Activated CD8-positive, alpha-beta memory T cell treated with anti-CD3 and anti-CD28 coated beads for 1 hour (primary cell): ENCODE results near the gene SPAG5.
"Not testable (repeated sequence)": the region's sequence is repeated elsewhere in the genome, so short reads cannot be mapped to it uniquely, and the experiment has no call there.

ENCODE experiments used
- DNase-seq, 2 donors: peaks; one replicate each; pipeline ENCODE4 v3.0.0-alpha.2; 2020; ENCODE audit warnings: low read depth in 1 of 2; ENCODE audit errors: extremely low read depth in 1 of 2

The SPAG5 gene

DNA sequence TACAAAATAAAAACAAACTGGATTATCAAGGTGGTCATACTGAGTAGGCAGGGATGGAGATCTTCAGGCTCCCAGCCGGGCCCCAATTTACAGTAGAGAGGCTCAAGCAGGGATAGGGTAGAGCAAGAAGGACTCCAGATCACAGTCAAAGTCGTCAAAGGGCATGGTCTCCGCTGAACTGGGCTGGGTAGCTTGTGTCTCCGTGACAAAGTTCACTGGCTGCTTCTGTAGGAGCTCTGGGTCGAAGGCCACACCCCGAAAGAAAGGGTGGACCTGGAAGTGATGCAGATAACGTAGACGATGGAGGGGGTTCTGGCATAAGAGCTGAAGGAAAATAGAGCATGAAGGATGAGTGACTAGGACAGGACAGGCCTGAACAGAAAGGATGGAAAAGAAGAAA lies 11.6 kb upstream of the SPAG5 start:
- DNase-seq: no peak

DNA sequence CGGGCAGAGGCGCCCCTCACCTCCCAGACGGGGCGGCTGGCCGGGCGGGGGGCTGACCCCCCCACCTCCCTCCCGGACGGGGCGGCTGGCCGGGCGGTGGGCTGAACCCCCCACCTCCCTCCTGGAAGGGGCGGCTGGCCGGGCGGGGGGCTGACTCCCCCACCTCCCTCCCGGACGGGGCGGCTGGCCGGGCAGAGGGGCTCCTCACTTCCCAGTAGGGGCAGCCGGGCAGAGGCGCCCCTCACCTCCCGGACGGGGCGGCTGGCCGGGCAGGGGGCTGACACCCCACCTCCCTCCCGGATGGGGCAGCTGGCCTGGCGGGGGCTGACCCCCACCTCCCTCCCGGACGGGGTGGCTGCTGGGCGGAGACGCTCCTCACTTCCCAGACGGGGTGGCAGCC lies 5.2 kb upstream of the SPAG5 start:
- DNase-seq: not testable (repeated sequence)

DNA sequence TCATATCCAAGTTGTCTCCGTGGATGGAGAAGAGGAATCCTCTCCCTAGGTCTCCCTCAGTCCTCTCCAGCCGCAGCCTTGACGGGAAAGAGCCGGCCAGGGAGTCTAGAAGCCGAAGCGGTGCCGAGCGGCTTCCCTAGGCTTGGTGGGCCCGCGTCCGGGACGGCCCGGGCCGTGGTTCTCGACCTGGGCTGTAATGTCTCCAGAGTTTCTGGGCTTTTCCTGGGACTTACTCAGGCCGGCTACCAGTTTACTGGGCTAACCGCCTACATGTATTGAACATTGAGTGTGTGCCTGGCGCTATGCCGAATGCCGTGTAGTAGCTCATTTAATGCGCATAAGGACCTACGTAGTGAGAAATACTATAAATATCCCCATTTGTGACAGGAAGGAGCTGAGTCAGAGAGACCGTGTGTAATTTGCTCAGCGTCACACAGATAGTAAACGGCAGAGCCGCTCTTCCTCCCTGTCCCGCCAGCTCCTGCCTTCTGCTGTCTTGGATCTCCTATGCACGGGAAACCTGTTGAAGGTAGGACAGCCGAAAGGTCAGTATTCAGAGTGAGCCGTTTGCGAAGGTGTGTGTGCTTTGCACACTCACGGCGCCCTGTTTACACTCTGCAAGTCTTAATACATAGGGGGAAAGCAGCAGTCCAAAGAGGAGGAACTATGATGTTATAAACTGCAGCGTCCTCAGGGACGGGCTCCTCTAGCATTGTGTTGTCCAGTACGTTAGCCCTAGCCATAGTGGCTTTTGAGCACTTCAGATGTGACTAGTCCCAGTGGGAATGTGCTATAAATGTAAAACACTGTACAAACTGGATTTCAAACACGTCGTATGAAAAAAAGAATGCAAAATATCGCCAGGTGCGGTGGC lies 723 bp upstream of the SPAG5 start:
- peak; percentile 35 for DNase-seq

DNA sequence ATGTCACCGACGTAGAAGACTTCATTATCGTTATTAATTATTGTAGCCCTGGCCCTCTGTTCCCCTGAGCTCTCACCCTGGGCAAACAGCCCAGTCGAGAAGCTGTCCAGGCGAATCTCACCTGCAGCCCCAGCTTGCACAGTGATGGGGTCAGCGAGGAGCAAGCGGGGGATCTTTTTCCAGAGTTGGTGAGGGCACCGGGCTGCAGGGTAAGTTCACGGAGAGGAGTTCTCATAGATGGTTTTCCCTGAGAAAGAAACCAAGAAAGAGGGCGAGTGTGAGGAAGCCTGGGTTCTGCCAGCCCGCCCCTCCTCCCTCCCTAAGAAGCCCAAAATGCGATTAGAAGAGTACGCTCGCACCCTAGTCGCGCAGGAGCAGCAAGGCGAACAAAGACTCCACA lies 436 bp downstream of the SPAG5 start:
- no peak for DNase-seq

DNA sequence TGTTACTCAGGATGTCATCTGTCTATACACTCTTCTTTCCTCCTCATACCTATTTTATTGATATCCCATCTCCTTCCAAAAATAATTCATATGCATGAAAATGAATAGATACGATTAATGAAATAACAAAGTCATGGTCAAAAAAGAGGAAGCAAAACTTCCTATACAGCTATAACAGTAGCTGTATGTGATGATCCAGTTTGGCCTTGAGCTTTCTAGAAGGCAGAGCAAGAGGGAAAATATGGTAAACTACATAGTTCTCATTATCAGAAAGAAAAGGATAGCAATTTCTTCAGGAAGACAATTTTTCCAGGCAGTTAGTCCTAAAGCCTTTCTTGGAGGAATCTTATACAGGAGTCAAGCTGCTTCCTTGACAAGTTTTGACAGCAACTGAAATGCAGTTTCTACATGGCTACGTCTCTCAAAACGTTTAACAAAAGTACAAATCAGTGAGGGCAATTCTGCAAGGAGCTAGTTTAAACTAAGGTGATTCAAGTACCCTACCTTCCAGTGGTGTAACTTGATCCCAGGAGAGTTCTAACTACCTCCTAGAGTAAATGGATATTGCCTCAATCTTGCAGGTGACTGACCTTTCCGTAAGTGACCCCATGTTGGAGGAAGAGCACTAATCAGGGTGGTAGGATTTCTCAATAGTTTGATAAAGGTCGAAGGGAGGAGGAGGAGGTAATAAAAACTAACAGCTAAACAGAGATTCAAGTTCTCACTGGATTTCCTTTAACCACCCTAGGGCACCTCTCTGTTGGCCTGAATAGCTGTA lies 1.0 kb downstream of the SPAG5 start:
- no peak for DNase-seq

DNA sequence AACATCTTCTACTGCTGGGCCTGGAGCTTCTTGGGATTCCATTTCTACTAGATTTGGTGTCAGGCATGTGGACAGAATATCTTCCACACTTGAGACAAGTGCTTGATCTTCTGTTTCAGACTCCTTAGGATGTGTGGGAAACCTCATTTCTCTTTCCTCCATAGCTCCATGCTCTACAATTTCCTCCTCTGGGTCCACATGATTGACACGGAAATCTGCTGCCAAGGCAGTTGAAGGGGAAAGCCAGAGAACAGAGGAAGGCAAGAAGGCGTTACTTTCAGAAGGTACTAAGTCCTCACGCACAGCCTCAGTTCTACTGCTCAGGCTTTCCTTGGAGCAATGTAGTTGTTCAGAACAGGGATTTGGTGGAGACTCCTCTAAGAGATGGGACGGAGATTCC lies 6.6 kb downstream of the SPAG5 start:
- no peak for DNase-seq

DNA sequence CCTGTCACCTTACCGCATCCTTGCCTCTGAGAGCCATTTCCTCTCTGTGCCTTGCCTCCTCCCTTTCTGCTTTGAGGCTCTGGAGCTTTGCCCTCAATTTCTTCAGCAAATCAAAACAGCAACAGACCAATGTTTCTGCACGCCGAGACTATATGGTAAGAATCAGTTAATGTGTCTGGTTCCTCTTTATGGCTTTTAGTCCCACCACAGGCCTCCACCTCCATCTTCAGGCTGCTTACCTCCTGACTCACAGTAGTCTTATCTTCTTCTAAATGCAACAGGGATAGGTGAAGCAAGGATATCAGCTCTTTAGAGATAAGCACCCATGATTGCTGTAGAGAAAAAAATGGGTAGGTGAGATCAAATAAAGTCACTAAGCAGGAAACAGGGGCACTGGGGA lies 13.0 kb downstream of the SPAG5 start:
- no peak for DNase-seq

DNA sequence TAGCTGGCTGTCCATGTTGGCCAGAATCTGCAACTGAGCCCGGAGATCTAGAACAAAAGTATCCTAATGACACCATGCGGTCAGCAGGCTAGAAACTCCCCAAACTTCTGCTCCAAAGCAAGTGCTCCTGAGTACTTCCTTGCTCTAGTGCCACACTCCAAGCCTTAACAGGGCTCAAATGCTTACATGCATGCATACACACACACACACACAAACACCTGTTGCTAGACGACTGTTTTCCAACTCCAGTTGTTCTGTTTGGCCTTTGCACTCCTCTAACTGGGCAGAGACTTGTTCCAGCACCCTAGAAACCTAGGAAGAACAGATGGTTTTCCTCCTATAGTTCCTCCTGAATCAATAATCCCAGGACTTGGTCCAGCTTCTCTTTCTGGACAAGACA lies 14.4 kb downstream of the SPAG5 start:
- DNase-seq: no peak

DNA sequence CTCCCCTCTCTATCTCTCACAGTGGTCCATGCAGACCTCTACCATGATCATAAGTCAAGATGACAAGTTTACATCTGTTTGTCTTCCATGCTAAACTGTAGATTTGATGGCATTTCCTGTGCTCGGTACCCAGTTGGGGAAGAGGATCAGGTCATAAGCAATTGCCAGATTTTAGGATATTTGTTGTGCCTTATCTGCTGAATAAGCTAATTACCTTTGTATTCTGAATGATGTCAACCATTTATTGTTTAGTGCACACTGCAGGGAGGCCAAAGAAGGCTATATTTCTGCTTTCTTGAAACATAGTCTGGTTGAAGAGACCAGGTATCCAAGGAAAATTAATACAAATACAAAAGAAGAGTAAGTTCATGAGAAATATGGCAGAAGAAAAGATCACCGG lies 16.3 kb downstream of the SPAG5 start:
- DNase-seq: no peak

DNA sequence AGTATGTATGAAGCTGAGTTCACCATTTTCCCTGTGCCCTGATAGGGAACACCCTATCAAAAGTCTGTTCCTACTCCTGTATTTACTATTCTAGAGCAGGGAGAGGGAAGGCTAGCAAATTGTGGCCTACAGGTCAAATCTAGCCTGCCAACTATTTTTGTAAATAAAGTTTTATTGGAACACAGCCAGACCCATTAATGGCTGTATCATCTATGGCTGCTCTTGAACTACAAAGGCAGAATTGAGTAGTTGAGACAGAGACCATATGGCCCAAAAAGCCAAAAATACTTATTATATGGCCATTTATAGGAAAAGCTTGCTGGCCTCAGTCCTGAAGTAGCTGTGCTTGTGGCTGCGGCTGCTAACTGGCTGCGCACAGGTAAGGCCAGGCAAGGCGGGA lies 17.9 kb downstream of the SPAG5 start:
- no peak for DNase-seq

DNA sequence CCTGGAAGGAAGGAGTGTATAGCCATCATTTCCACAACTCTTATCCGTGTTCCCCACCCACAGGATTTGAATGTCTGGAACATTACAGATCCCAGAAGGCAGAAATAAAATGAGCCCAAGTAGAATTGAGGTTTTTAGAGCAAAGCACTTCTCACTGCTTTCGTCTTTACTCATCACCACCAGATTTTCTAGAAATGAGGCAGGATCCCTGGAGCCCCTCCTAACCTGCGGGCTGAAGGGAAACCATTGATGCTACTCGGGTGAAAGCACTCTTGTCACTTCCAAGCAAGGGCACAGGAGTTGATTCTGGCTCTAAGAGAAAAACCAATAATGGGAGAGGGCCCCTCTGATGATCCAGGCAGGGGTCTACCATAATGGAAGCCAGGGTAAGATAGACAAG lies 19.3 kb downstream of the SPAG5 start:
- DNase-seq: no peak

DNA sequence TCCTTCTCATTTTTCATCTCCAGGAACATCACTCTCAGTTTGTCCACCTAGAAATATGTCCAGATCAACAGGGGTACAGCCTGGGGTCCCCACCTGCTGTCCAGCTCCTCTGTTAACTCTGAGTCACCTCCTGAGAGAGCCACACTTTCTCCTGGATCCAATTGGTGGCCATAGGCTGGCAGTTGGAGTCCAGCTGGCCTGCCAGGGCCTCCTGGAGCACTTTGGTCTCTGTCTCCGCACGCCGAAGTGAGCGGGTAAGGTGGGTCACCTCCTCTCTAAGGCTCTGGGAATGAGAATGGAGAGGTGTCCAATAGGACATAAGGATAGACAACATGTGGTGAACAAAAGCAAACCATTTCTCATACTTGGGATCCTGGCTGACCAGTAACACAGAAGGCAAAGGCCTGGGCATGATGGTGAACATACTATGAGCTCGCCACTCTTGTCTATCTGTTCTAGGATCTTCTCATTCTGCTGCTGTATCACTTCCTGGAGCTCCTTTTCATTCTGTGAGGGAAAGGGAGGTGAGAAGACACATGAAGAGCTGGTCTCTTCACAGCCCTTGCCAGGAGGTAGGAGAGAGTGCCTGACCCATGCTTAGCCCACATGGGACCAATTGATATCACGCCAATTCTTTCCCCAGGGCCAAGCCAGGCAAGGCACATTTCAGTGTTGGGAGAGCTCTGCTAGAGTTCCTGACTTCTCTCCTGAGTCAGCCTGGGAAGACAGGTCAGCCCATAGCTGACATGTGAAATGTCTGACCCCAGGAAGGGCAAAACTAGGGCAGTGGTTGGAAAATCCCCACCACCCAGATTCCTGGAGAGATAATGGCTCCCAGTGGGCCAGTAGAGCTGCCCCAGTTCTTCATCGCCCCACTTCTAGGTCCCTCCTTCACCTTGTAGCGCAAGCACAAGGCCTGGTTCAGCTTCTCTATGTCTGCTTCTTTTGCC lies 20.3 kb downstream of the SPAG5 start:
- DNase-seq: no peak

DNA sequence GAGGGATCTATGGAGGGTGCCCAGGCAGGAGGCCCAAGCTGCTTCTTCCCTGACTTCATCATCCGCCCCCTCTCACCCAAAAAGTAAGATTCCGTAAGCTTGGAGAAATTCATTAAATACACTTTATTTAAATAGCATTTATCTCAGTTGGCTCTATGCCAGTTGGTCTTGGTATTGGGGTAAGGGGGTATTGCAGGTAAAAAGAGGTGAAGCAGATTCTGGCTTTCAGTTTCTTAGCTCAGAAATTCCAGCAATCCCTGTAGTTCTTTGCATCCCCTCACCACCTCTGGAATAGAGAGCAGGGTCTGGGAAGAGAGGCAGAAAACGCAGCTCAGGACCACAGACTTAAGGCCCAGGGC lies 21.4 kb downstream of the SPAG5 start:
- no peak for DNase-seq

DNA sequence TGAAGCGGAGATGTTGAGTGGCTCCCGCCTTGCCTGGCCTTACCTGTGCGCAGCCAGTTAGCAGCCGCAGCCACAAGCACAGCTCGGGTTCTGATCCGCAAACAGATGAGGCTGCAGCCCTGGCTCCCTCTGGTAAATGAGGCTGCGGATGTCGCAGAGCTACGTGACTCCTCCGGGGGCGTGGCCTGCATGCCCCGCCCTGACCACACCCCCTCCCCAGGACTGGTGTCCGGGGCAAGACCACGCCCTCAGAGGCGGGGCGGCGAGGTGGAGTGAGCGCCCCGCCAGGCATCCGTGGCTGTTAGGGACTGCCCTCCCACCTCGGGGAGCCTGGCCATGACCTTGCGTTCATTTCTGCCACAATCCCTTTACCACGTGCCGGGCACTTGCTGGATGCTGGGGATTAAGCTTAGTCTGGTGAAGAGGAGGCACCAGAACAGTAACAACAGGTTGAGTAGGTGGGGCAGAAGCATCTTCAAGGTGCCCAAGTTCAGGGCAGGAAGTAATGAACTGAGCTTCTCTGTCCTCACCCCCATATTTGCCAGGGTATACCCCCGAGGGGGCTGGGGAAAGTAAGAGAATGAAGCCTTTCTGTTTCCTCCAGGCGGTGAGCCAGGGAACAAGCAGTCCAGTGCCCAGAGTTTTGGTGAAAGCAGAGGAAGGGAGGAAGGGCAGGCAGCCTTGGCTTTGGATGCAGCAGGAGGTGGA lies 21.9 kb downstream of the SPAG5 start, which contains the start of gene ALDOC:
TSS of gene ALDOC (minus strand) at position 138 of the 708 bp plus-strand sequence. CDS start 1,363 bp downstream, outside the sequence.
- DNase-seq: peak; percentile 94 to 98

DNA sequence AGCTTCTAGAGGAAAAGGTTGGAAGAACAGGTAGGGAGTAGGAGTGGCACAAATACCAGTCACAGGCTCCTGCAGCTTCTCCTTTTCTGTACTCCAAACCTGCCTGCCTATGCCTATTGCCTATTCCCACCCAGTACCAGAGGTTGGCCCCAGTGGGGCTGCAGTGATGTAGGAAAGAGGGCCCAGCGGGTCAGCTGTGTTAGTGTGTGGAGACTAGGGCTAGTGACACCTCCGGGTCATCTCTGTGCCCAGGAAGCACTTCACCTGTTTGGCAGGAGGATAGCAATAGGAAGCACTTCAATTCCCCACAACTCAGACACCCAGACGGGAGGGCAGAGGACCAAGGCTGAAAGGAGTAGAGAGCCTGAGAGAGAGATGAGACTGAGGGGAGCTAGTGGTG lies 22.8 kb downstream of the SPAG5 start:
- DNase-seq: not testable (repeated sequence)

DNA sequence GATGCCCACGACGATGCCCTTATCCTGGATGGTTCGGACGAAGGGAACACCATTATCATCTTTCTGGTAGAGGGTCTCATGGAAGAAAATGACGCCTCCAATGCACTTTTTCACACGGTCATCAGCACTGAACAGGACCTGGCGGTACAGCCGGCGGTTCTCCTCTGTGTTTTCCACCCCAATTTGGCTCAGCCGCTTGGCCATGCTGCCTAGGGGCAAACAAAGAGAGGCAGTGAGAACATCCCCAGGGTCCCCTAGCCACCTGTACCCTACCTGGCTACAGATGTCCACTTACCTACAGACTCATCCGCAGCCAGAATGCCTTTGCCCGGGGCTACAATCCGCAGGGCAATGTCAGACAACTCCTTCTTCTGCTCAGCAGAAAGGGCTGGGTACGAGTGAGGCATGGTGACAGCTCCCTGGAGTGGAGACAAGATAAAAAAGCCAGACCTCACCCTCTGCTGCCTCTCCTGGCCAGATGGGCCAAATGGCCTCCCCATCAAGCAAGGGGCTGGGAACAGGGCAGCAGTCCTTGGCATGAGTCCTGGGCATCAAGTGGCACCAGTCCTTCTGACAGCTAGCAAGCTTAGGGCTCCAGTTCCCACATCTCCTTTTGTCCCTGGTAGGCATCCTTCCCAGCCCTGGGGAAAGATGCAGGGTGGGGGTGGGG lies 23.6 kb downstream of the SPAG5 start:
- no peak for DNase-seq

DNA sequence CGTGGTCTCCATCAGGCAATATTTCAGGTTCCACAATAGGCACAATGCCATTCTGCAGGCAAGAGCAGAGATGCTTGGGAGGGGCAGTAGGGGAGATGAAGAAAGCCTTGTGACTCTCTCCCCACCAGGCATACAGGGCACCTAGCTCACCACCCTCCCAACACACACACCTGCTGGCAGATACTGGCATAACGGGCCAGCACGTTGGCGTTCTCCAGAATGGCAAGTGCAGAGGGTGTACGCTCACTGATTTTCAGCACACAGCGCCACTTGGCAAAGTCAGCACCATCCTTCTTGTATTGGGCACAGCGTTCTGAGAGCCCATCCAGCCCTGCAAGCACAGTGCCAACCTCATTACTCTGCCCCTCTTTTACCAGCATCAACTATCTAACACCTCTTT lies 24.3 kb downstream of the SPAG5 start:
- DNase-seq: no peak

DNA sequence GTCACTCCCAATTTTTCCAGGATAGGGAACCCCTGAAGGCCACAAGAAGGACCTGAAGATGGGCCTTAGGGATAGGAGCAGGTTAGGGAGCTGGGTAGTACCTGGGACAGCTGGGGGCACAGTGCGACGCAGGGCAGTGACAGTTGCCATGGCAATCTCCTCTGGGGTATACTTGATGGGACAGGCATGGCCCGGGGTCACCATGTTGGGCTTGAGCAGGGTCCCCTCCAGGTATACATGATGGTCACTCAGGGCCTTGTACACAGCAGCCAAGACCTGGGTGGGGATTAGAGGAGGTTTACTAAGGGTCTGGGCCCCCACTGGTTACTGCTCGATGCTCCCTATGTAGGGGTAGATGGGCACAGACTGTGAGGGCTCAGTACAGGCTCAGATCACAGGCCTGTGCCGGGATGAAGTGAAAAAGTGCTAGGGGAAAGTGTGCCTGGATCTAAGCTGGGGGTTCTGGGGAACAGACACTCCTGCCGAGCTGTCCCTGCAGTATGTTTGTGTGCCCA lies 24.8 kb downstream of the SPAG5 start:
- DNase-seq: no peak

DNA sequence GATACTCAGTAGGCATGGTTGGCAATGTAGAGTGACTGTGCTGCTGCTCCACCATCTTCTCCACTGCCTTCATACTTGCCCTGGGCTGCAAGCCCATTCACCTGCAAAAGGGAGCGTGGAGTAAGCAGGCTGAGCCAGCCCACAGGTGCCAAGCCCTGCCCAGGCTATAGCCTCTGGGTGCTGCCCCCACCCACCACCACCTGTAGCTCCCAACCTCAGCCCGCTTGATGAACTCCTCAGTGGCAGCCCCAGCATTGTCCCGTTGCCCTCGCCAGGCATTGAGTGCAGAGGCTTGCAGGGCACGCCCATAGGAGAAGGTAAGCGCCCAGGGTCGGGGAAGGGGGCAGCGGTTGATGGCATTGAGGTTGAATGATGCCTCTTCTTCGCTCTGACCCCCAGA lies 25.3 kb downstream of the SPAG5 start:
- DNase-seq: no peak

DNA sequence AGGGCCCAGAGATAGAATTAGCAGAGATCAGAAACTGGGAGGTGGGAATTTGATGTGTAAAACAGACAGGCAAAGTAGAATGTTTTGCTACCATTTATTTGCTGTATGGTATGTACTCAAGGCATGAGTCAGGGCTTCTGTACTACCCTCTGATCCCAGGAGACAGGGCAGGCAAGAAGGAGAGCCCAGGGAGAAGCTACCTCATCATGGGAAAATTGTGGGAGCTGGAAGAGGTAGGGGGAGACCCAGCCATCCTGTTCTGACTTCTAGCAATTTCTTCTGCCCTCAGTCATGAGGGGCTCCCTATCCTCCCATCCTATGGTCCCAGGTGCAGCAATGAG lies 25.8 kb downstream of the SPAG5 start:
- no peak for DNase-seq
